SHP77 treated with DMSO at 0.1 percent for 48 hours (cell line): ENCODE measurements around the gene BORCS5.

Experiments used
- DNase-seq: peaks from one replicate; lab custom pipeline; 2025; lab: John Stamatoyannopoulos, UW

The BORCS5 gene

DNA sequence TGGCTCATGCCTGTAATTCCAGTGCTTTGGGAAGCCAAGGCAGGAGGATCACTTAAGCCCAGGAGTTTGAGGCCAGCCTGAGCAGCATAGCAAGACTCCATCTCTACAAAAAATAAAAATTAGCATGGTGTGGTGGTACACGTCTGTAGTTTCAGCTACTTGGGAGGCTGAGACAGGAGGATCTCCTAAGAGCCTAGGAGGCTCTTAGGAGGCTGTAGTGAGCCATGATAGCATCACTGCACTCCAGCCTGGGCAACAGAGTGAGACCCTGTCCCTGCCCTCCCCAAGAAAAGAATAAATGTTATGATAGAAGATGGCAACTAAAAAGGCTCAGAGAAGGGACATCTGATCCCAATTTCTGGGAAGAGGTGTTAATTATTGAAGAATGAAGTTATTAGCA, 3.6 kb upstream of the BORCS5 start:
- no peak for DNase-seq

- DNase-seq = no peak
Measured at GRCh38 chr12:12353807-12354206, 3.1 kb upstream of the BORCS5 start.

GRCh38 chr12:12356467-12356895, 397 bp upstream of the BORCS5 start:
- DNase-seq = no peak

DNA sequence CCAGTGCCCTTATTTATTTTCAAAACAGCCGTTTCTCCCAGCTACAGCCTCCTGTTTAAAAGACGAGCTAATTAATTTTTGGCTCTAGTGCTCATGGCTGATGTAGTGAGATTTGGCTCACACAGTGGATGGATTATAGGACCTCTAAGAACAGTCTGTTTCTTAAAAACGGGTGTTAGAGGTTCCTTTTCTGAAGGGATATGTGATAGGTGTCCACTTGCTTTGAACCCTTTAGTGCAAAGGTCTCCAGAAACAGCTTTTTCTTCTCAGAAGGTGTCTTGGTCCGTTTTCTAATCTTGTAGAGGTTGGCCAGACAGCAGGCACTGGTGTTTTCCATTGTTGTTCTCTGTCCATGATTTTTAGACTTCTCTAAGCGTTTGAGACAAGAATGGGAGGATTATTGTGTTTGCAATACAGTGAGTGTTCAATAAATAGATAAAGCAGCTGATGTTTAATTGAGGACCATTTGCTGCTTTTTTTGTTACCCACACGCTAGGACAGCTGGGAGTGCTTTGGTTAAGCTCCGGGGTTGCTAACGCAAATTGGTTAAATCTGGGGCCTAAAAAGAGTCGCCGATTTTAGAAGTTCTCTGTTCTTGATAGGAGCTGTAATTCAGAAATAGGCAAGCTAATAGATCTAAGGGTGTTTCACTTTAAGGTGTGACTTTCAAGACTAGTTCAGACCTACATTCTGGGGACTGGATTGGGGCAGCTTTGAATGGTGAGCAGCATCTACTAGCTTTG, 1.0 kb downstream of the BORCS5 start:
- DNase-seq = no peak

DNA sequence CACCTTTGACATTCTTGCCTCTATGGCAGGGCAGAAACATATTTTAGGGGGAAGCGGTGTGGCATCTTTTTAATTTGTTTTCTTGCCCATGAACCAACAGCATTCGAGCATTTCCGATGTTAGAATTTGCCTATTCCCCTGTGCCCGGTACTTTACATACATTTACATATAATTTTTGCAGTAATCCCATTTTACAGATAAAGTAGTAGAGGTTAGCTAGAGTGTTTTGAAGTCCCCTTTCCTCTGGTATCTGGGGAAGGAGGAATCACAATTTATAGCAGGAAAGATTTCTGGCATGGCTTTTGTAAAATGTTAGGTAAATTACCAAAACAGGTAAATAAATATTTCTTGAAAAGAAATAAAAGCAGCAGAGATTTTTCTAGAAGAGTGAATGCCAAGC, 1.6 kb downstream of the BORCS5 start:
- no peak for DNase-seq

GRCh38 chr12:12364787-12365445, 8.0 kb downstream of the BORCS5 start:
- DNase-seq = no peak

DNA sequence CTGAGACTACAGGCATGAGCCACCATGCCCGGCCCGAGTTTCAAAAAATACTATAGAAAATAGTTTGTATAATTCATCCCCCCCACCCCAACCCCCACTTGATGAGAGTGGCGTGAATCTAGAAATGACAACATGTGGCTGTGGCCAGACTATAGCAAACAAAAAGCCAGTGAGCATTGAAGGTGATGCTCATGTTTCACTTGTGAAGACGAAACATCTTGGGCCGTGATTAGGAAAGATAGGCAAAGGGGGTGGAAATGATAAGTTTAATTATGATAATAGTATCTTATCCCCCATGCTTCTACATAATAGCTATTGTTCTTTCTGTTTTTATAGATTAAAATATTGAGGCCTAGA, 8.5 kb downstream of the BORCS5 start:
- no peak for DNase-seq

DNA sequence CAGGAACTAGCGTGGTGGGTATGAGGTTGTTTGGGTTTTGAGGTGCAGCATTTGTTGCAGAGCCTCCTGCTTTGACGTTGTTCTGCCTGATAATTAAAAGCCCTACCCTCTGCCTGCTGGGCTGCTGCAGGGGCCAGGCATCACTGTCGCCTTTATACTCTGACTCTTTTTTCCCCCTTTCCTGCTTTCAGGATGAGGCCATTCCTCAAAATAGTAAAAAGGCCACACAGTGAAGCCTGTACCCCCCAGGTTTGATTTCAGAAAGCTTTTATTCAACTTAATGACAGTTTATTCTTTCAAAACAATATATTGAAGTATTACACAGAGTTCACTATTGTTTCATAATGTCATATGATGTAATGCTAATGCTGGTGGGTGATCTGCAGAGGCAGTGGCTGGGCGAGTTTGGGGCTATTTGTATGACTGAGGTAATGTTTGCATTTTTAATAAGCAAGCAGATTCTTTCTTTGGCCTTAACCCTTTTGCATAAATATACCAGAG, 9.1 kb downstream of the BORCS5 start:
- no peak for DNase-seq

- no peak for DNase-seq
Measured at GRCh38 chr12:12366701-12367481, 10.0 kb downstream of the BORCS5 start.

- DNase-seq = no peak
Measured at GRCh38 chr12:12367482-12367998, 10.7 kb downstream of the BORCS5 start.

DNA sequence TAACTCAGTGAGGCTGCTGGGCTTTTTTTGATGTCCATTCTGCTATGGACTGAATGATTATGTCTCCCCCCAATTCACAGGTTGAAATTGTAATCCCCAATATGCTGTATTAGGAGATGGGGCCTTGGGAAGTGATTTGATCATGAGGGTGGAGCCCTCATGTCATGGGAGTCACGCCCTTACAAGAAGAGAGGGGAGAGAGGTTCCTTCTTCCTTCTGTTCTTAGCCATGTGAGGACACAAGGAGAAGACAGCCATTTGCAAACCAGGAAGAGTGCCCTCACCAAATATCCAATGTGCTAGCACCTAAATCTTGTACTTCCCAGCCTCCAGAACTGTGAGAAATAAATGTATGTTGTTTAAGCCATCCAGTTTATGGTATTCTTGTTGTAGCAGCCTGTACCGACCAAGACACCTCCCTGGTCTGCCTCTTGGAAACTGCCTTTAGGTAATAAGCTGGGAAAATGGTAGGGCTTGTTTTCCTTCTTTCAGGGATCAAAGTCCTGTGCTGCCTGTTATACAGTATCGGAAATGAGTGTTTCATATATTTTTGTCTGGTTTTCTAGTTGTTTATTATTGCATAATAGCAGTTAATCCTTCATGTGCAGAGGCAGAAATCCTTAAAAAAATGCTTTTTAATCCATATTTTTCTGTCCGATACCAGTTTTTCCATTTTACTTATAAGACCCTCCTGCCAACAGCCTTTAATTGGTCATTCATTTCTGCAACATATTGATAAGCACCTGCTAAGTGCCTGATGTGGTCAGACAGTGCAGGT, 16.3 kb downstream of the BORCS5 start:
- DNase-seq = no peak

GRCh38 chr12:12376646-12377448, 20.0 kb downstream of the BORCS5 start:
- DNase-seq = peak; percentile 36

DNA sequence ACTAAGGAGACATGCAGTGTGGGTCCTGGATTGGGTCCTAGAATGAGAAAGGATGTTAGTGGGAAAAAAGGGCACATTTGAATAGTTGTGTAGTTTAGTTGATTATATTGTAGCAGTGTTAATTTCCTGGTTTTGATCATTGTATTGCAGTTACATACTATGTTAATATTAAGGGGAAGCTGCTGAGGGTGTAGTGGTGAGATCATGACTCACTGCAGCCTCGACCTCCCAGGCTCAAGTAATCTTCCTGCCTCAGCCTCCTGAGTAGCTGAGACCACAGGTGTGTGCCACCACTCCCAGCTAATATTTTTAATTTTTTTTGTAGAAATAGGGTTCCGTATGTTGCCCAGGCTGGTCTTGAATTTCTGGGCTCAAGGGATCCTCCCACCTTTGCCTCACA, 21.7 kb downstream of the BORCS5 start:
- no peak for DNase-seq

GRCh38 chr12:12379831-12380730, 23.2 kb downstream of the BORCS5 start:
- DNase-seq = no peak

DNA sequence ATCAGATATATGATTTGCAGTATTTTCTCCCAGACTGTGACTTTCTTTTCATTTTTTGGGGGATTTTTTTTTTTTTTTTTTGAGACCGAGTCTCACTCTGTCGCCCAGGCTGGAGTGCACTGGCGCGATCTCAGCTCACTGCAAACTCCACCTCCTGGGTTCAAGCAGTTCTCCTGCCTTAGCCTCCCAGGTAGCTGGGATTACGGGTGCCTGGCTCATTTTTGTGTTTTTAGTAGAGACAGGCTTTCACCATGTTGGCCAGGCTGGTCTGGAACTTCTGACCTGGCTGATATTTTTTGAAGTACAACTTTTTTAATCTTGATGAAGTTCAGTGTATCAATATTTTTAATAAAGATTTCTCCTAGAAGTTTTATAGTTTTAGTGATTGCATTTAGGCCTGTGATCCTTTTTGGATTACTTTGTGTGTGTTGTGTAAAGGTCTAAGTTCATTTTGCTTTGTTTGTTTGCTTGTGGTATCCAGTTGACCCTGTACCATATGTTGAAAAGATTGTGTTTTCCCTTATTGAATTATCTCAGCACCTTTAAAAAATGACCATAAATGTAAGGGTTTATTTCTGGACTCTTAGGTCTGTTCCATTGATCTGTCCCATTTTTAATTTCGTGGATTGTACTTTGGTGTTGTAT, 24.2 kb downstream of the BORCS5 start:
- no peak for DNase-seq

- no peak for DNase-seq
Measured at GRCh38 chr12:12381982-12382381, 25.1 kb downstream of the BORCS5 start.

GRCh38 chr12:12384571-12385340, 27.9 kb downstream of the BORCS5 start:
- DNase-seq = no peak

DNA sequence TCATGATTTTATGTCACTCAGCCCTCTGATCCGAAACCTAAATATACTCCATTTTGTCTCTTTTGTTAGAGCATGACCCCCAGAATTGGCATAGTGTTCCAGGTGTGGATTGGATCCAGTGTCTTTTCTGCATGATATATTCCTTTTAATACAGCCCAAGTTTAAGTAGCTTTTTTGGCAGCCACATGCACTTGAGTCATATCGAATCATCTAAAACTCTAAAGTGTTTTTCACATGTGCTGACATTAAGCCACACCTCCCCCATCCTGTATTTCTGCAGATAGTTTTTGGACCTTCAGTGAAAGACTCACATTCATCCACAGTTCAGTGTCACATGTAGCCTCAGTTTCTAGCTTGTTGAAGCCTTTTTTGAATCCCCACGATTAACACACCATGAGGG, 30.6 kb downstream of the BORCS5 start:
- DNase-seq = no peak

GRCh38 chr12:12392413-12392812, 35.5 kb downstream of the BORCS5 start:
- no peak for DNase-seq
